ENCODE data around the gene MID2. TPM values are rescaled to one million over a fixed set of nuclear protein-coding genes. Genes with fewer than 3 reads are reported as not detected.
"Not testable (repeated sequence)": the region's sequence is repeated elsewhere in the genome, so short reads cannot be mapped to it uniquely, and the experiment has no call there.

Gene MID2
- total RNA-seq, 1 donor from 2014 or later = 5.6 TPM

DNA sequence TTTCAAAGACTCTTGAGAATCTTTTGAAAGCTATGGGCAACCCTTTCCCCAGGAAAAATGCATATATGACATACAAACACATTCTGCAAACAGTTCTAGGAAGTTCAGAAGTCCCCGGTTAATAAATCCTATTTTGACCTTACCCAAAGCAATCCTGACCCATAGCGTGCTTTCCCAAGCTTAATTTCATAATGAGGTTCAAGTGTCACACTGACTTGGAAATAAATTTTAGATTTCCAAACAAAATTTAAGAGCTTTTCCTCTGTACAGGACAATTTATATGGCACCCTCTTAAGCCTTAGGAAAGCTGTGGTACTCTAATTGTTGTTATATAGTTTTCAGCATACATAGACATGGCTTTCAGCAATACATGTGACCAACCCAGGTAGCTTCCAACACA is 11.3 kb downstream of the MID2 start:
- intact Hi-C loops (cut with micrococcal nuclease) = no loop called here
- no peak for DNase-seq
- ATAC-seq = no peak

DNA sequence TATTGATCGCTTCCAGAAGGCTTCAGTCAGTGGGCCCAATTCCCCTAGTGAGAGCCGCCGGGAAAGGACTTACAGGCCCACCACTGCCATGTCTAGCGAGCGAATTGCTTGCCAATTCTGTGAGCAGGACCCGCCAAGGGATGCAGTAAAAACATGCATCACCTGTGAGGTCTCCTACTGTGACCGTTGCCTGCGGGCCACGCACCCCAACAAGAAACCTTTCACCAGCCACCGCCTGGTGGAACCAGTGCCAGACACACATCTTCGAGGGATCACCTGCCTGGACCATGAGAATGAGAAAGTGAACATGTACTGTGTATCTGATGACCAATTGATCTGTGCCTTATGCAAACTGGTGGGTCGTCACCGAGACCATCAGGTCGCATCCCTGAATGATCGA is 15.3 kb downstream of the MID2 start:
- DNase-seq (no peak), ATAC-seq (no peak)
- intact Hi-C loops (cut with micrococcal nuclease) = no loop called here

DNA sequence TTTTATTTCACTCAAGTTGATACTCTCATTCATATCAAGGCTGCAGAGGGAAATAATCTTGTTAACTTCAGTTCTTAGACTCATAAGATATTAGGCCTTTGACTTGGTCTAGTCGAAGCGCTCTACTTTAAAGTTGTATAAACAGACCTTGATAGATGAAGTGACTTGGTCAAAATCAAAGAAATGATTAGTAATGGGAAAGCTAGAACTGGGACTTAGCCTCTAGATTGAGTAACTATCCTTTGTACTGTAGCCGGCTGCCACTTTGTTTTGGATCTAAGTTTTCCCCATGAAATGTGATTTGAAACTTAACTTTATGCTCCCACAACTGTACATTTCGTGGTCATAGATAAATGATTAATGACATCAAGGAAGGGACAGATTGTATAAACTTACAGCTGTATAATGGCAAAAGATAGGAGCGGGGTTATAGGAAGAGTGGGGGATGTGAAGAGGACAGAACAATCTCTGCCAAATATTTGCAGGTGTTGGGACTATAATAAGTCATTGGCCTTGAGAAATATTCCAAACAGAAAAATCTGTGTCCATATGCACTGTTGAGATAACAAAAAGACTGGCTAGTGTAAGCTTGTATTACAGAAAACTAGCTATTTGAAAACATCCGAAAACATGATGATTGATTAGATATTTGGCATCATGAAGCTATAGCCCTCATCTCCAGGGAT is 17.2 kb downstream of the MID2 start:
- DNase-seq (no peak), ATAC-seq (no peak)
- intact Hi-C loops (cut with micrococcal nuclease) = no loop called here

DNA sequence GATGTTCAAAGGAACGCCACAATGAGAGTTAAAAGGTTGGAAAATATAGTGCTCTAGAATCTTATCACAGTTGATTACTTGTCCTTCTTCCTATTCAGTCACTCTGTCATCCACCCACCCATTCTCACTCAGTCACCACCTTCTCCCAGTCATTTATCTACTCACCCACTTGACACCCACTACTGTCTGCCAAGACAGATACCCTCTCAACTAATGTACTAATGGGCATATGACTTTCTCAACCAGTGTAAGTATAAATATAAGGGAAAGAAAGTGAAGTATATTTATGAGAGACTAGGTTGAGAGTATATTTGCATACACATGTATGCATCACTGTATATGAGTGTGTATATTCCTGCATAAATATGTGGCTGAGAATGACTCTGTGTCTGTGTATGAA is 20.0 kb downstream of the MID2 start:
- intact Hi-C loops (cut with micrococcal nuclease) = no loop called here
- DNase-seq = no peak
- peak; percentile 97 for ATAC-seq

DNA sequence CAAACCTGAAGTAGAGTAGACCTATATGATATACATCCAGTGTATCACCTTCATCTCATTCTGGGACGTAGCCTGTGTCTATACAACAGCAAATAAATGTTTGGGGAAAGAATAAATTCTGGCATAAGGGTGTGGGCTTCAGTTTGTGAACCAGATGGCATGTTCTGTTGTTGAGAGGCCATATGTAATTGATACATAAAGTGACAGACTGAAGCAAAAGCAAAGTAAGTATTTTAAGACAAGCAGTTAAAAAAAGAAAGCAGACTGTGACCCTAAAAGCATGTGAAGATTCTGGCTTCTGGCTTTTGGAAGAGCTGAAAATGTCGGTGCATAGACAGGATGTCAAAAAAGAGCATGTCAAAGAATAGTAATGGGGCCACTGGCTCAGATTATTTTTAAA is 22.9 kb downstream of the MID2 start:
- DNase-seq (no peak), ATAC-seq (no peak)
- intact Hi-C loops (cut with micrococcal nuclease) = no loop called here

DNA sequence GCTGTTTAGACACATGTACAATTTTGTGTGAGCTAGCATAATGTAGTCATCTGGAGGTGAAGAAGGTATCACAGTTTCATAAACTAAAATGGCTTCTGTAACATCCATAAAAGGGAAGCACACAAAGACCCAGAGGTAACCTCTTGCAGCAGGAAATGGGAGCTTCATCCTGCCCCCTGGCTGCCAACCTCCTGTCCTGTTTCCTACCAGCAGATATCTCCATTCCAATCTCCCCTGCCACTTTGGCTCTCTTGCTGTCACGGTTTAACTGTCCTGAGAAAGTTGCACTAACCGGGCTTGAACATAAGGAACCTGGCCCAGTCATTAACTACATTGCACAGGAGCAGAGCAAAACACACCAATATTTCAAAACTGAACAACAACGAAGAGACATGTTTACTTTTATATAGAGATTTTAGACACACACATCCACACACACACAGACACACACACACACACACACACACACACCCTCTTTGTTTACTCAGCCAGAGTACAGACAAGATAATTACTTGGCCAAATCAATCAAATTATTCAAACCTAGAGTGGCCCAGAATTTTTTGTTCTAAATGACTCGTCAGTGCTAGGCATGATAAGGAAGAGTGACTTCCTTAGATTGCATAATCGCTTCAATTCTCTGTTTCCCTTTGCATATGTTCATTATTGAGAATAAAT is 24.2 kb downstream of the MID2 start:
- intact Hi-C loops (cut with micrococcal nuclease) = no loop called here
- ATAC-seq (peak; percentile 30), DNase-seq (no peak)

DNA sequence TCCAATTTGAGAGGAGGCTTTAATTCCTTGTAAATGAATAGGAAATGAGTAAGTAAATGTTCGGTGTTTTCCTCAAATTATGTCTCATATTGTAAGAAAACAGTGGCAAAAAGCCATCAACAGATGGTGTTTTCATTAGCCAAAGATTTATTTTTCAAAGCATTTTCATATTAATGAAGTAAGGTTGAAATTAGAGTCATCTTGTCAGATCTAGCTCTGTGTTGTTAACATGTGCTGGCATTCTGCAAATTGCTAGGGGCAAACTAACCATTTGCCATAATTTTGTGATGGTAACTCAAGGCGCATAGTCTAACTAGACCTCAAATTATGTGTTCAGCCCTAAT is 24.7 kb downstream of the MID2 start:
- ATAC-seq (no peak), DNase-seq (no peak)
- intact Hi-C loops (cut with micrococcal nuclease) = no loop called here

DNA sequence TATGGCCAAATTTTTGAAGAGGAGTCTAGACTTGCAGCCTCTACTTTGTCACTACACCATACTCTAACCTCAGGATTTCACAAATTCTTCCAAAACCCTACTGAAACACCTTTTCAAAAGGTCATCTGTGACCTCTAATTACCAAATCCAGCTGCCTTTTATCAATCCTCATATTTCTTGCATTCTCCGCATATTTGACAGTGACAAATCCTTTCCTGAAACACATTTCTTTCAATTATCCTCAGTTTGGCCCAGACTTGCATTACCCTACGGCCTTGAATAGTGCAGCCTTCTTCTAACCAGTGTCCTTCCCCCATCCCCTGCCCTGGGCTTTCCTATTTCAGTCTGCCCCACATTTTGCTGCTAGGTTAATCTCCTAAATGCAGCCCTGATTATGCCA is 25.5 kb downstream of the MID2 start:
- DNase-seq = no peak
- intact Hi-C loops (cut with micrococcal nuclease) = no loop called here
- no peak for ATAC-seq

DNA sequence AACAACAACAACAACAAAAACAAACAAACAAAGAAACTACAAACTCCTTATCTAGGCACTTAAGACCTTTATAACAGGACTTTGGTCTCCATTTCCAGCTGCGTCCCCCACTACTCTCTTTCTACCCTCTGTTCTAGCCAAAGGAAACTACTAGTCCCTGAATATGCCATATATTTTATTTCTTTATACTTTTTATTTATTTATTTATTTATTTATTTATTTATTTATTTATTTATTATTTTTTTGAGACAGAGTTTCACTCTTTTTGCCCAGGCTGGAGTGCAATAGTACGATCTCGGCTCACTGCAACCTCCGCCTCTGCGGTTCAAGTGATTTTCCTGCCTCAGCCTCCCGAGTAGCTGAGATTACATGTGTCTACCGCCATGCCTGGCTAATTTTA is 26.0 kb downstream of the MID2 start:
- ATAC-seq; DNase-seq; intact Hi-C loops (cut with micrococcal nuclease): not testable (repeated sequence)

DNA sequence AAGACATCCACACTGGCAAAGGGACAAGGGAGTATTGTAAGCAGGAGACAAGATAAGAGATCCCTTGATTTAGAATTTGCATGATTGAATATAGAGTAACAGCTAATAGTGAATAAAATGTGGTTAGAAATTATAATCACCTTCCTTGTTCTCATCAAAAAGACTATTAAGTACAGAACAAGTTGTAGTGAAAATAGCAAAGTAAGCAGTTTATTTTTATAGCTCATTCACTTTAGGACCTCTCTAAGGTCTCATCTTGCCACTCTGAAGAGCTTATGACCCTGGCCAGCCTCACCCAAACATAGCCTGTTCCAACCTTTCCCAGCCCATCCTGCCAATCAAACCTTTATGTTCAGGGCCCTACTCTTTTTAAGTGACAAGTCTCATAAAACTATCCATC is 30.6 kb downstream of the MID2 start:
- no peak for DNase-seq
- ATAC-seq = no peak
- intact Hi-C loops (cut with micrococcal nuclease) = no loop called here

DNA sequence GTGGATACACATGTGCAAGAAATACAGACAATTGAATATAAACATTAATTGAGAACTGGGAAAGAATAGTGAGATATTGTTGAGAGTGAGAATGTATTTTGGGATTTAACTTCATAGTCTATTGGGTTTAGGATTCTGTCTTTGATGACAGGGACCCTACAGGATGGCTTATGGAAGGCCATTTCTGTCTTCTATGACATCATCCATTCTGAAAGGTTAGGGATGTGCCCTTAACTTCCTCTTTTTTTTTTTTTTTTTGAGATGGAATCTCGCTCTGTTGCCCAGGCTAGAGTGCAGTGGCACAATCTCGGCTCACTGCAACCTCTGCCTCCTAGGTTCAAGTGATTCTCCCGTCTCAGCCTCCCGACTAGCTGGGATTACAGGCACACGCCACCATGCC is 31.4 kb downstream of the MID2 start:
- DNase-seq; ATAC-seq; intact Hi-C loops (cut with micrococcal nuclease): not testable (repeated sequence)

DNA sequence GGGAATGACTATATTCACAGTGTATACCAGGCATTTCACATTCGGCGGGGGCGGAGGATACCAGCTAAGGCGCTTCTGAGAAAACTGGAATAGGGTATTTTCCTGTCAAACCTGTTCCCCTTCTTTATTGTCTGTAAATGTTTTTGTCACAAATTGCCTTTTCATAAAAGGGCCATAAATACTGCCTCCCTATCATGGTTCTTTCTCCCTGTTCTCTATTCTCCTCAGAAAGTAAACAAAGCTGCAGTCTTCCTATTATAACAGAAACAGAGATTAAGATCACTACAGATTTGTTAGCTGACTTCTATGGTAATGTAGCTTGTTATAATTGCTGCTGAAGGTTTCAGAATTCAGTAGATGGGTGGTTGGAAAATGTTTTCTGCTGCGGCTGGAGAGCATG is 32.2 kb downstream of the MID2 start:
- ATAC-seq (no peak), DNase-seq (no peak)
- intact Hi-C loops (cut with micrococcal nuclease) = no loop called here

DNA sequence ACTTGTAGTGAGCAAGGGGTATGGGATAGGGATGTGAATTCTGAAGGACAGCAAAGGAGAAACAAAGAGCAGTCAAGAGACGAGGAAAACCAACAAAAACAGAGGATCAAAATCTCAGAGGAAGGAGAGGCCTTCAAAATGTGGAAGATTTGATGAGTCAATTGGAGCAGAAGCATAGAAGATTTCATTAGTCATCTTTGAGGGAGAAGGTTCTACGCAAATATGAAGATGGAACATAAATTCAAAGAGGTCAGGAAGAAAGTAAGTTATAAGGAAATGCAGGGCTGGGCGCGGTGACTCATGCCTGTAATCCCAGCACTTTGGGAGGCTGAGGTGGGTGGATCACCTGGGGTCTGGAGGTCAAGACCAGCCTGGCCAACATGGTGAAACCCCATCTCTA is 35.4 kb downstream of the MID2 start:
- ATAC-seq (no peak), DNase-seq (no peak)
- intact Hi-C loops (cut with micrococcal nuclease) = no loop called here

DNA sequence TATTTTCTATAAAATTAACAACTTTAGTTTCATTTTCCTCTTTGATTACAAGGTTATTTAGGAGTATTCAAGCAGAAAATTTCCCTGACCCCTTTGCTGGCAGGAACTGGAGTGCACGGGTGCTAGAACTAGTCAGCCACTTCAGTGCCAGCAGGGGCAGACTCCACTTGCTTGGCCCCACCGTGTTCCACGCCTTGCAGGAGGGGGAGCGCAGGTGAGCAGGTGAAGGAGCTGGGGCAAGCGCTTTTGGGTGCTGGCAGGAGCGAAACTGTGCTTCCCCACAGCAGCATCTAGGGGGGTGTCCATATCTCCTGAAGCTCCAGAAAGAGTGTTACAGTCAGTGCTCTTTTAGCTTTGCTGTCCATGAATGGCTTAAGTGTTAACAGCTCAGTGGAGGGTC is 45.5 kb downstream of the MID2 start:
- DNase-seq = no peak
- intact Hi-C loops (cut with micrococcal nuclease) = no loop called here
- no peak for ATAC-seq

DNA sequence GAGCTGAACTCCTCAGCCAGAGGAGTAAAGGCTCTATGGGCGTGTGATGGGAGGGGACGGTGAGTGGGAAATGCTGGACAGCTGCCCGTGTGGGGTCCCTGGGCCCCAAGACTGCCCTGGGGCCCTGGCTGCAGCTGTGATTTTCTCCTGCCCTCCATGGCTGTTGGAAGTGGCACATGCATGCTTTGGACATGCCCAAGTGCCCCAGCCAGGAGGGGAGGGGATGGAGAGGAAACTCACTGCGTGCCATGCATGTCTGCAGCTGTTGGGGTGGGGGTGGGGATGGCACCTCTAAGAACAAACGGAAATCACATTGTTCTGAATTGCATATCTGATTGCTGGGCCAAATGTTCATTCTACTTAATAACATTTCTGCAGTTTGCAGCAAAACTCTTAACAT is 52.4 kb downstream of the MID2 start:
- DNase-seq (no peak), ATAC-seq (no peak)
- intact Hi-C loops (cut with micrococcal nuclease) = no loop called here

DNA sequence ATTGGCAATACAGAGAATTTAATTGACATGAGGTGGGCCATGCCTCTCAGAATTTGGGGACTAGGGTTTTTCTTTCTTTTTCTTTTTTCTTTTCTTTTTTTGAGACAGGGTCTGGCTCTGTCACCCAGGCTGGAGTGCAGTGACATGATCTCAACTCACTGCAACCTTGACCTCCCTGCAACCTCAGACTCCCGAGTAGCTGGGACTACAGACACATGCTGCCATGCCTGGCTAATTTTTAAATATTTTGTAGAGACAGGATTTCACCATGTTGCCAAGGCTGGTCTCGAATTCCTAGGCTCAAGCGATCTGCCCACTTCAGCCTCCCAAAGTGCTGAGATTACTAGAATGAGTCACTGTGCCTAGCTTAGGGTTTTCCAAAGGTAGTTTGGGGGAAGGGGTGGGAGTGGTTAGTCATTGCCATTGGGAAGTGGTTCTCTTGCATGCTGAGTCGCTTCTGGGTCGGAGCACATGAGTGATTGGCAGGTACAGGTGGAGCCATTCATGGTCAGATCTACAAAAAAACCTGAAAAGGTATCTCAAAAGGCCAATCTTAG is 54.5 kb downstream of the MID2 start:
- intact Hi-C loops (cut with micrococcal nuclease) = no loop called here
- ATAC-seq = no peak
- DNase-seq = no peak

DNA sequence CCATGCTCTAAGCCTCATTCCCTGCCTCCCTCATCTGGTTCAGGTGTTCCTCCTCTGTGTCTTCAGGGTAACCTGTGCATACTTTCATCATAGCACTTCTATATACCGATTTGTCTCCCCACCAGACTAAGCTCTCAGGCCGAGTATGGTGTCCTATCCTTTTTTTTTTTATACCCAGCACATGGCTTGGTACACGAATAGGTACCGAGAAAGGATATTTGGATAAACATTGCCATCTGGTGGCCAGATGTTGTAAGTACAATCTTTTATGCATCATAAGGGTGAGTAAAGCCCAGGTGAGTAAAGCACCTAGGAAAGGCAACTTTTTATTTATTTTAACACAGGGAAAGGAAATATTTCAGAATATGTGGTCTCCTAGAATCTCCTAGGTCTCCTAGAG is 68.4 kb downstream of the MID2 start:
- DNase-seq = no peak
- ATAC-seq = peak; percentile 56

DNA sequence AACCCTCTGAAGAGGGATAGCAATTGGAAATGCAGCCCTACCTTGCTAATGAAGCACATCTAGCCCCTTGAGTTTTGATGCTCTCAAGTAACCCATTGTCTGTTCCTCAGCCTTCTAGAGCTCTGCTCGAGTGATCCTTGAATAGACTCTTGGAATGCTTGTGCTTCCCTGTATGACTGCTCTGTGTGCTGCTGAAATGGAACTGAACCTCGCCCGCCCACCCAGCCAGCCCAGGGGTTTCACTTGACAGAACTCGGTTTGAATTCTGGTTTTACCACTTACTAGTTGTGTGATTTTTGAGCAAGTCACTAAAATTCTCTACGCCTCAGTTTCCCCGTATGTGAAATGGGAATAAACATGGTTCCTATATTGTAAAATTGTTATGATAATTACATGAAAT is 77.1 kb downstream of the MID2 start:
- intact Hi-C loops (cut with micrococcal nuclease) = no loop called here
- DNase-seq (no peak), ATAC-seq (no peak)

More for the DNA sequence above, 68.4 kb downstream of the MID2 start:
- intact Hi-C loops (cut with micrococcal nuclease) = loop anchor here (5.0 kb wide), 1 partner anchor 237 kb away; no protein-coding TSS in a partner anchor

DNA sequence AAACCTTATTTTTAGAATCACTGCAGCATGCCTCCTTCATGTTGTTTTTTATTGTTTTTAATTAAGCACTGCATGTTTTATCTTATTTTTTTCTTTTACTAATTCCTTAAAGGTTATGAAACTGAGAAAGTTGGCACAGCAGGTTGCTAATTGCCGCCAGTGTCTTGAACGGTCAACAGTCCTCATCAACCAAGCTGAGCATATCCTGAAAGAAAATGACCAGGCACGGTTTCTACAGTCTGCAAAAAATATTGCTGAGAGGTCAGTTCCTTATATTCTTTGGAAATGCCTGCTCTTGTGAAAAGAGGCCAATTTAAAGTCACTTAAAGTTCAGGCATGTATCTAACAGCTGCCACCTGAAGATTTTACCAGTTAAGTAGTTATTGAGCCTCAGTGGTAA is 79.7 kb downstream of the MID2 start:
- DNase-seq (no peak), ATAC-seq (no peak)
- intact Hi-C loops (cut with micrococcal nuclease) = no loop called here

DNA sequence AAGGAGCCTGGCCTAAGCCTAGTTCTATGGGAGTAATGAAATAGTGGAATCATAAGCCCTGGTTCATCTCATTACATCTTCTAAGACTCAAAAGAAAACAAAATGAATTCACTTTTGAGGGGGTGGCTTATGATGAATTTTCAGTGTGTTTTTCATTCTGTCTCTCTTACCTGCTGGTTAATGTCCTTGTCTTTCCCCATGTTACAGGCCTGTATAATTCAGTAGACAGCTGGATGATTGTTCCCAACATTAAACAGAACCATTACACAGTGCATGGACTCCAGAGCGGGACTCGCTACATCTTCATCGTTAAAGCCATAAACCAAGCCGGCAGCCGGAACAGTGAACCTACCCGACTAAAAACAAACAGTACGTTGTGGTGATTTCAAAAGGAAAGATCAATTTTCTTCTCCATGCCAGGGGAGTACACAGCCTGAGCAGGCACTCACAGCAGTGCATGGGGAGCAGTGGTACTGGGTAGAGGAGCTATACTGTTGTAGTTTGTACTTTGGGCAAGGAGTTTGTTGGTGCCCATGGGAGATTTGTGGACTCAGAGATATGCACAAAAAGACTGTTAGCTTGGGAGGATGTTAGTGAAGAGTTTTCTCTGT is 98.6 kb downstream of the MID2 start:
- intact Hi-C loops (cut with micrococcal nuclease) = no loop called here
- no peak for DNase-seq

DNA sequence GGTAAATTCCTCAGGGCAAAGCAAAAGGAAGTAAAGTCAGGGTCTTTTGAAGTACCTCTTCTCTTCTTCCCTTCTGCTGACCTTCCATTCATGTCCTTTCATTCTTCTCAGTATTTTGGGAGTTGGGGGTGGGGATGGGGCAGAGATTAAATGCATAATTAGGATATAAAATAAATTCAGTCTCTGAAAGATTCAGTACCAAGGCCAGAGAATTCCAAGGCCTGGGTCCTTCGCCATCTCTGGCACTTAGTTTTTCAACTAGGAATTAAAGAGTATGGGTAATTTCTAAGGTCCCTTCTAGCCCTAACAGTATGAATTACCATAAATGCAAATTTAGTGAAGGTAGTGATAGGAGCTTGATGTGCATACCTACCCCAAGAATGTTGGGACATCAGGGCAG is 108.6 kb downstream of the MID2 start:
- ATAC-seq = no peak
- DNase-seq = no peak
- intact Hi-C loops (cut with micrococcal nuclease) = no loop called here

More for the DNA sequence above, 98.6 kb downstream of the MID2 start:
- no peak for ATAC-seq
